ENCODE results near the gene GFAP. TPM values are rescaled to one million over a fixed set of nuclear protein-coding genes. Genes with fewer than 3 reads are reported as not detected.

GFAP gene
- total RNA-seq, 1 donor = under 0.01 TPM

DNA sequence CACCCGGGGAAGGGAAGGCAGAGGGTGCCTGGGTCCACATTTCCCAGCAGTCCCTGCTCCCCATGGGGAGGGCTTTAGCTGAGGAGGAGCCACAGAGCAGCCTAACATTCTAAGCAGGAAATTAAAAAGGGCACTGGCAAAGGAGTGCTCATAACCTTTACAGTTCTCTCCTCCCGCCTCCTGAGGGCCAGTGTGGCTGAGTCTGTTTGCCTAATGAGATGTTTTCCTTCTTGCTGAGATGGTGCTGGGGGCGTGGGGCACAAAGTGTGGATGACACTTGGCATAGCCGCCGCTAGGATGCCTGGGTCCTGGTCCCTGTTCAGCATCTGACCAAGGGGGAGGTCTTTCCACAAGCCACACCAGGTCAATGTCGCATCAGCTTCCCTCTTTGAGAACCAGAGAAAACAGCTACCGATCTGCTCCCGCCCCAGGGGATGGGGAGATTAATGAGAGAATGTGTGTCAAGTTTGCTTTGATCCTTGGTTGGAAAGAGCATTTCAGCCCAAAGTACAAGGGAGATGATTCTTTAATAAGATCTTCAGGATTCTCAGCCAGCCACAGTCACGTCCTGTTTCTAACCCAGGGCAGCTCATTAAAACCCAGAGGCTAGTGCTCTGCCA, 26.5 kb upstream of the GFAP start:
- DNase-seq (ENCODE audit: insufficient read length, low spot score, missing footprints) = peak; percentile 88
- H3K4me2 ChIP-seq (ENCODE audit: insufficient read depth, low read length) = peak overlapping the region; percentile 90
- no peaks in the 10 kb centered on the region for H3K9me3 ChIP-seq (ENCODE audit: low read depth, low read length)
- H2AFZ ChIP-seq (ENCODE audit: low read length) = peak overlapping the region; percentile 98
- H3K27me3 ChIP-seq (ENCODE audit: insufficient read depth, low read length) = no peaks in the 10 kb centered on the region
- H4K20me1 ChIP-seq (ENCODE audit: insufficient read depth, low read length) = no peaks in the 10 kb centered on the region
- H3K4me1 ChIP-seq (ENCODE audit: insufficient read depth, low read length) = peaks cover 24% of the 10 kb centered on the region
- H3K27ac ChIP-seq (ENCODE audit: low read depth, low read length) = peak overlapping the region; percentile 66
- peaks cover 97% of the 10 kb centered on the region for H3K79me2 ChIP-seq (ENCODE audit: insufficient read depth, low read length)
- TF ChIP-seq, protein P1, sequence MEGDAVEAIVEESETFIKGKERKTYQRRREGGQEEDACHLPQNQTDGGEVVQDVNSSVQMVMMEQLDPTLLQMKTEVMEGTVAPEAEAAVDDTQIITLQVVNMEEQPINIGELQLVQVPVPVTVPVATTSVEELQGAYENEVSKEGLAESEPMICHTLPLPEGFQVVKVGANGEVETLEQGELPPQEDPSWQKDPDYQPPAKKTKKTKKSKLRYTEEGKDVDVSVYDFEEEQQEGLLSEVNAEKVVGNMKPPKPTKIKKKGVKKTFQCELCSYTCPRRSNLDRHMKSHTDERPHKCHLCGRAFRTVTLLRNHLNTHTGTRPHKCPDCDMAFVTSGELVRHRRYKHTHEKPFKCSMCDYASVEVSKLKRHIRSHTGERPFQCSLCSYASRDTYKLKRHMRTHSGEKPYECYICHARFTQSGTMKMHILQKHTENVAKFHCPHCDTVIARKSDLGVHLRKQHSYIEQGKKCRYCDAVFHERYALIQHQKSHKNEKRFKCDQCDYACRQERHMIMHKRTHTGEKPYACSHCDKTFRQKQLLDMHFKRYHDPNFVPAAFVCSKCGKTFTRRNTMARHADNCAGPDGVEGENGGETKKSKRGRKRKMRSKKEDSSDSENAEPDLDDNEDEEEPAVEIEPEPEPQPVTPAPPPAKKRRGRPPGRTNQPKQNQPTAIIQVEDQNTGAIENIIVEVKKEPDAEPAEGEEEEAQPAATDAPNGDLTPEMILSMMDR (IDR thresholded peaks at IDR 0.05; ENCODE audit: extremely low read depth, low read depth, low read length) = peak; percentile 13
- H3K4me3 ChIP-seq (ENCODE audit: insufficient read depth, low read length) = peak overlapping the region; percentile 68
- H3K36me3 ChIP-seq (ENCODE audit: insufficient read depth, low read length) = peaks cover 6% of the 10 kb centered on the region

DNA sequence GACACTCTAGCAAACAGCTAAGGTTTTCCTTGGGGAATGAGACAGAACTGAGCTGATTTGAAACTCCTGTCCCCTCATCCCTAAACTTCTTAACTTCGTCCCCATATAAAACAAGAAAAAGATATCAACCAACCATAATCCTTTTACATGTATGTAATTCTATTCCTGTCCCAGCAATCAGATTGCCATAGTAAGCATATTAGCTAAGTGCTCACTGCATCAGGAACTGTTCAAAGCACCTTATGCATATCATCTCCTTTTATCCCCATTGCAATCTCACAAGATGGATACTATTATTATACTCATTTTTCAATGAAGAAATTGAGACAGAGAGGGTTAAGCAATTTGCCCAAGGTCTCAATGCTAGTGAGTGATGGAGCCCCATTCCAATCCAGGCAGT, 25.5 kb upstream of the GFAP start:
- TF ChIP-seq, protein P1 (IDR thresholded peaks at IDR 0.05; ENCODE audit: extremely low read depth, low read depth, low read length) = no peak
- Histone ChIP-seq H3K79me2 (ENCODE audit: insufficient read depth, low read length) (peaks cover 93% of the 10 kb centered on the region), H3K27ac (ENCODE audit: low read depth, low read length) (peak overlapping the region; percentile 3), H4K20me1 (ENCODE audit: insufficient read depth, low read length) (no peaks in the 10 kb centered on the region), H3K27me3 (ENCODE audit: insufficient read depth, low read length) (no peaks in the 10 kb centered on the region), H3K4me2 (ENCODE audit: insufficient read depth, low read length) (peak overlapping the region; percentile 55), H3K36me3 (ENCODE audit: insufficient read depth, low read length) (peaks cover 9% of the 10 kb centered on the region), H3K4me1 (ENCODE audit: insufficient read depth, low read length) (peaks cover 19% of the 10 kb centered on the region), H3K9me3 (ENCODE audit: low read depth, low read length) (no peaks in the 10 kb centered on the region), H3K4me3 (ENCODE audit: insufficient read depth, low read length) (no peak overlapping the region), H2AFZ (ENCODE audit: low read length) (peak overlapping the region; percentile 12)
- no peak for DNase-seq (ENCODE audit: insufficient read length, low spot score, missing footprints)

DNA sequence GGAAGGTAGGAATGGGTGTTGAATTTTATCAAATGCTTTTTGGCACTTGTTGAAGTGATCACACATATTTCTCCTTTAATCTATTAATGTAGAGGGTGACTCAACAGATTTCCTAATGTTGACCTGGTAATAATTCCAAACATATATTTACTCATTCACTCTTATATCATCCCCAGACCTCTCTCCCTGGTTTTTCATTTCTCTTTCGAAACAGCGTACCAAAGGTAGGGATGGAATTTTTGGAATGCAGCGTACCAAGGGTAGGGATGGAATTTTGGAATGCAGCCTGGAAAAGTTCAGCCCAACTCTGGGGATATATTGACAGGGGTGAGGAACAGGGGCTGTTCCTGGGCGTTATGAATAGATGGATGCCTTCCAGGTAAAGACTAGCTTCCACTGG, 25.0 kb upstream of the GFAP start:
- peaks cover 93% of the 10 kb centered on the region for H3K79me2 ChIP-seq (ENCODE audit: insufficient read depth, low read length)
- H4K20me1 ChIP-seq (ENCODE audit: insufficient read depth, low read length) = no peaks in the 10 kb centered on the region
- peaks cover 19% of the 10 kb centered on the region for H3K4me1 ChIP-seq (ENCODE audit: insufficient read depth, low read length)
- no peaks in the 10 kb centered on the region for H3K27me3 ChIP-seq (ENCODE audit: insufficient read depth, low read length)
- peak overlapping the region; percentile 18 for H2AFZ ChIP-seq (ENCODE audit: low read length)
- H3K4me2 ChIP-seq (ENCODE audit: insufficient read depth, low read length) = peak overlapping the region; percentile 55
- H3K36me3 ChIP-seq (ENCODE audit: insufficient read depth, low read length) = peaks cover 12% of the 10 kb centered on the region
- no peaks in the 10 kb centered on the region for H3K9me3 ChIP-seq (ENCODE audit: low read depth, low read length)
- peak; percentile 73 for DNase-seq (ENCODE audit: insufficient read length, low spot score, missing footprints)
- peak overlapping the region; percentile 3 for H3K27ac ChIP-seq (ENCODE audit: low read depth, low read length)
- H3K4me3 ChIP-seq (ENCODE audit: insufficient read depth, low read length) = no peak overlapping the region
- TF ChIP-seq, protein P1 (IDR thresholded peaks at IDR 0.05; ENCODE audit: extremely low read depth, low read depth, low read length) = no peak

DNA sequence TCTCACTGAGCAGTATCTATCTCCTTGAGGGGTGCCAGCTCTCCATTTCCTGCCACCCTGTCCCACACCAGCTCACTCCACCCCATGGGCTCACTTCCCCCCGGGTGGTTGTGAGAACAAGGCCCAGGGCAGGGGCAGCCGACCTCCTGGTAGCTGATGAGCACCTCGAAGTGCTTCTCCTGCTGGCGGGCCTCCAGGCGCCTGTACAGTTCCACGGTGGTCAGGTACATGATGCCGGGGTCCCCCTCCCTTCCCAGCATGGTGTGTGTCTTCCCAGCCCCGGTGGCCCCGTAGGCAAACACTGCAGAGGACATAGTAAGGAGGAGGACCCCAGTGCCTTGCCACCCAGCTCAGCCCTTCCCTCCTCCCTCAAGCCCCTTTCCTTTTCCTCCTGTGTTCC, 19.8 kb upstream of the GFAP start:
- Histone ChIP-seq H3K27me3 (ENCODE audit: insufficient read depth, low read length) (no peaks in the 10 kb centered on the region), H3K27ac (ENCODE audit: low read depth, low read length) (no peak overlapping the region), H3K4me2 (ENCODE audit: insufficient read depth, low read length) (no peak overlapping the region), H3K79me2 (ENCODE audit: insufficient read depth, low read length) (peaks cover 43% of the 10 kb centered on the region), H3K4me3 (ENCODE audit: insufficient read depth, low read length) (no peak overlapping the region), H3K9me3 (ENCODE audit: low read depth, low read length) (no peaks in the 10 kb centered on the region), H3K4me1 (ENCODE audit: insufficient read depth, low read length) (peaks cover 2% of the 10 kb centered on the region), H2AFZ (ENCODE audit: low read length) (no peak overlapping the region), H3K36me3 (ENCODE audit: insufficient read depth, low read length) (peaks cover 32% of the 10 kb centered on the region), H4K20me1 (ENCODE audit: insufficient read depth, low read length) (no peaks in the 10 kb centered on the region)
- peak; percentile 15 for DNase-seq (ENCODE audit: insufficient read length, low spot score, missing footprints)
- TF ChIP-seq, protein P1 (IDR thresholded peaks at IDR 0.05; ENCODE audit: extremely low read depth, low read depth, low read length) = no peak

All from osteoblast (primary cell).